ENCODE data around the gene CRADD.
"Not testable (repeated sequence)": the region's sequence is repeated elsewhere in the genome, so short reads cannot be mapped to it uniquely, and the experiment has no call there.

CRADD gene

GRCh38 chr12:93780886-93781285 is 103.7 kb downstream of the CRADD start:
- H3K9me3 ChIP-seq (ENCODE audit: control insufficient read depth, low read length); H3K4me3 ChIP-seq (ENCODE audit: low read length); H3K9ac ChIP-seq (ENCODE audit: low read length); DNase-seq (ENCODE audit: low read depth); H3K27me3 ChIP-seq (replicated peaks; ENCODE audit: control insufficient read depth, insufficient read depth, low read length); H3K36me3 ChIP-seq (ENCODE audit: control insufficient read depth, insufficient read depth, low read length, severe bottlenecking): not testable (repeated sequence)
- peaks cover 63% of the 10 kb centered on the region for H3K4me1 ChIP-seq (ENCODE audit: control insufficient read depth, insufficient read depth, low read length)

- not testable (repeated sequence) for H3K9me3 ChIP-seq (ENCODE audit: control insufficient read depth, low read length); H3K27me3 ChIP-seq (replicated peaks; ENCODE audit: control insufficient read depth, insufficient read depth, low read length); H3K4me3 ChIP-seq (ENCODE audit: low read length); DNase-seq (ENCODE audit: low read depth); H3K36me3 ChIP-seq (ENCODE audit: control insufficient read depth, insufficient read depth, low read length, severe bottlenecking); H3K9ac ChIP-seq (ENCODE audit: low read length)
- H3K4me1 ChIP-seq (ENCODE audit: control insufficient read depth, insufficient read depth, low read length), result peaks cover 64% of the 10 kb centered on the region
These were observed 104.8 kb downstream of the CRADD start for GRCh38 chr12:93781961-93782360.

GRCh38 chr12:93782853-93783252 is 105.7 kb downstream of the CRADD start:
- no peaks in the 10 kb centered on the region for H3K36me3 ChIP-seq (ENCODE audit: control insufficient read depth, insufficient read depth, low read length, severe bottlenecking)
- H3K4me3 ChIP-seq (ENCODE audit: low read length), result no peak overlapping the region
- H3K9ac ChIP-seq (ENCODE audit: low read length), result no peak overlapping the region
- peak; percentile 48 for DNase-seq (ENCODE audit: low read depth)
- no peaks in the 10 kb centered on the region for H3K27me3 ChIP-seq (replicated peaks; ENCODE audit: control insufficient read depth, insufficient read depth, low read length)
- no peaks in the 10 kb centered on the region for H3K9me3 ChIP-seq (ENCODE audit: control insufficient read depth, low read length)
- H3K4me1 ChIP-seq (ENCODE audit: control insufficient read depth, insufficient read depth, low read length), result peaks cover 64% of the 10 kb centered on the region

GRCh38 chr12:93783832-93784231 is 106.7 kb downstream of the CRADD start:
- Histone ChIP-seq H3K9me3 (ENCODE audit: control insufficient read depth, low read length) (no peaks in the 10 kb centered on the region), H3K4me1 (ENCODE audit: control insufficient read depth, insufficient read depth, low read length) (peaks cover 57% of the 10 kb centered on the region), H3K4me3 (ENCODE audit: low read length) (peak overlapping the region; percentile 56), H3K36me3 (ENCODE audit: control insufficient read depth, insufficient read depth, low read length, severe bottlenecking) (no peaks in the 10 kb centered on the region), H3K27me3 (replicated peaks; ENCODE audit: control insufficient read depth, insufficient read depth, low read length) (no peaks in the 10 kb centered on the region), H3K9ac (ENCODE audit: low read length) (peak overlapping the region; percentile 76)
- no peak for DNase-seq (ENCODE audit: low read depth)

- peak; percentile 74 for DNase-seq (ENCODE audit: low read depth)
- Histone ChIP-seq H3K9me3 (ENCODE audit: control insufficient read depth, low read length) (no peaks in the 10 kb centered on the region), H3K4me3 (ENCODE audit: low read length) (peak overlapping the region; percentile 56), H3K36me3 (ENCODE audit: control insufficient read depth, insufficient read depth, low read length, severe bottlenecking) (no peaks in the 10 kb centered on the region), H3K27me3 (replicated peaks; ENCODE audit: control insufficient read depth, insufficient read depth, low read length) (no peaks in the 10 kb centered on the region), H3K9ac (ENCODE audit: low read length) (peak overlapping the region; percentile 76), H3K4me1 (ENCODE audit: control insufficient read depth, insufficient read depth, low read length) (peaks cover 54% of the 10 kb centered on the region)
These were observed 107.3 kb downstream of the CRADD start for GRCh38 chr12:93784339-93785086.

GRCh38 chr12:93785249-93786010 is 108.3 kb downstream of the CRADD start:
- H3K27me3 ChIP-seq (replicated peaks; ENCODE audit: control insufficient read depth, insufficient read depth, low read length), result no peaks in the 10 kb centered on the region
- H3K36me3 ChIP-seq (ENCODE audit: control insufficient read depth, insufficient read depth, low read length, severe bottlenecking), result no peaks in the 10 kb centered on the region
- H3K9me3 ChIP-seq (ENCODE audit: control insufficient read depth, low read length), result no peaks in the 10 kb centered on the region
- peak overlapping the region; percentile 76 for H3K9ac ChIP-seq (ENCODE audit: low read length)
- peak; percentile 89 for DNase-seq (ENCODE audit: low read depth)
- peak overlapping the region; percentile 56 for H3K4me3 ChIP-seq (ENCODE audit: low read length)
- peaks cover 54% of the 10 kb centered on the region for H3K4me1 ChIP-seq (ENCODE audit: control insufficient read depth, insufficient read depth, low read length)

- Histone ChIP-seq H3K9ac (ENCODE audit: low read length) (peak overlapping the region; percentile 30), H3K27me3 (replicated peaks; ENCODE audit: control insufficient read depth, insufficient read depth, low read length) (no peaks in the 10 kb centered on the region), H3K4me1 (ENCODE audit: control insufficient read depth, insufficient read depth, low read length) (peaks cover 60% of the 10 kb centered on the region), H3K4me3 (ENCODE audit: low read length) (no peak overlapping the region), H3K9me3 (ENCODE audit: control insufficient read depth, low read length) (no peaks in the 10 kb centered on the region), H3K36me3 (ENCODE audit: control insufficient read depth, insufficient read depth, low read length, severe bottlenecking) (no peaks in the 10 kb centered on the region)
- DNase-seq (ENCODE audit: low read depth), result peak; percentile 50
These were observed 109.7 kb downstream of the CRADD start for GRCh38 chr12:93786656-93787397.

- no peak for DNase-seq (ENCODE audit: low read depth)
- Histone ChIP-seq H3K4me3 (ENCODE audit: low read length) (no peak overlapping the region), H3K9me3 (ENCODE audit: control insufficient read depth, low read length) (no peaks in the 10 kb centered on the region), H3K9ac (ENCODE audit: low read length) (no peak overlapping the region), H3K36me3 (ENCODE audit: control insufficient read depth, insufficient read depth, low read length, severe bottlenecking) (no peaks in the 10 kb centered on the region), H3K4me1 (ENCODE audit: control insufficient read depth, insufficient read depth, low read length) (peaks cover 56% of the 10 kb centered on the region), H3K27me3 (replicated peaks; ENCODE audit: control insufficient read depth, insufficient read depth, low read length) (no peaks in the 10 kb centered on the region)
These were observed 111.7 kb downstream of the CRADD start for GRCh38 chr12:93788853-93789252.

GRCh38 chr12:93789767-93790166 is 112.6 kb downstream of the CRADD start:
- Histone ChIP-seq H3K9ac (ENCODE audit: low read length) (no peak overlapping the region), H3K4me1 (ENCODE audit: control insufficient read depth, insufficient read depth, low read length) (peaks cover 53% of the 10 kb centered on the region)

GRCh38 chr12:93790472-93791152 is 113.4 kb downstream of the CRADD start:
- H3K9me3 ChIP-seq (ENCODE audit: control insufficient read depth, low read length), result no peaks in the 10 kb centered on the region
- H3K27me3 ChIP-seq (replicated peaks; ENCODE audit: control insufficient read depth, insufficient read depth, low read length), result no peaks in the 10 kb centered on the region
- H3K4me1 ChIP-seq (ENCODE audit: control insufficient read depth, insufficient read depth, low read length), result peaks cover 46% of the 10 kb centered on the region
- DNase-seq (ENCODE audit: low read depth), result peak; percentile 55
- H3K4me3 ChIP-seq (ENCODE audit: low read length), result no peak overlapping the region
- no peak overlapping the region for H3K9ac ChIP-seq (ENCODE audit: low read length)
- no peaks in the 10 kb centered on the region for H3K36me3 ChIP-seq (ENCODE audit: control insufficient read depth, insufficient read depth, low read length, severe bottlenecking)

More at GRCh38 chr12:93789767-93790166, 112.6 kb downstream of the CRADD start:
- H3K27me3 ChIP-seq (replicated peaks; ENCODE audit: control insufficient read depth, insufficient read depth, low read length), result no peaks in the 10 kb centered on the region
- DNase-seq (ENCODE audit: low read depth), result peak; percentile 26
- H3K36me3 ChIP-seq (ENCODE audit: control insufficient read depth, insufficient read depth, low read length, severe bottlenecking), result no peaks in the 10 kb centered on the region
- H3K9me3 ChIP-seq (ENCODE audit: control insufficient read depth, low read length), result no peaks in the 10 kb centered on the region
- H3K4me3 ChIP-seq (ENCODE audit: low read length), result no peak overlapping the region
